Measurements from ENCODE around the gene LEMD2. TPM values are rescaled to one million over a fixed set of nuclear protein-coding genes. Genes with fewer than 3 reads are reported as not detected.

LEMD2 gene
- polyA plus RNA-seq, 1 donor (not counting 4 experiments of a cell fraction or from before 2014, with no cell fraction given) = 48.6 TPM

DNA sequence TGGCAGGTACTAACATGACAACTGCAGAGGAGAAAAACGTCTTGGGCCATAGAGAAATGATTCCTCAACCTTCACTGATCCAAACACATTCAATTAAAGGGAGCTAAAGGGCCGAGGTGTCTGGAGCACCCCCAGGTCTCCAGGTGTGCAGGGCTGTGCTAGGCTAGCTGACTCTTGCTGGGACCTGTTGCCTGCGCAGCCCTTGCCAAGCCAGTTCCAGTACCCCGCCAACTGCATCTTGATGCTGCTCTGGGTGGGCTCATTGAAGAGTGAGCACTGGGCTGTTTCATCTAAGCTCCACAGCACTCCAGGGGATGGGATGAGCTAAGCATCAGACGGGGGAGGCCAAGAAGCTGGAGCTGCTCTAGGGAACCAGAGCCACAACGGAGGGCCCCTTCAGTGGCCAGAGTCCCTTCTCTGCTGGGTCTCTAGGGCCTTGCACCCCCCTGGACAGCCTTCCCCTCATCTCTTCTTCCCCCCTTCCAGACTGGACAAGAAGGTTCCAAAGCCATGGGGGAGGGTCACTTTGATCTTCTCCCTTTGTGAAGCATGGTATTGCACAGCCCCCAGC, 15.9 kb downstream of the LEMD2 start:
- H3K79me2 ChIP-seq (ENCODE audit: control insufficient read depth, insufficient read depth, low read length) = no peaks in the 10 kb centered on the region
- dilution Hi-C loops (cut with MboI; ENCODE audit: extremely low pct_ligation_motif_present, low sequenced_read_pairs) = no loop called here
- H2AFZ ChIP-seq (ENCODE audit: control insufficient read depth, low read length) = no peak overlapping the region
- peaks cover 4% of the 10 kb centered on the region for H4K20me1 ChIP-seq (ENCODE audit: control insufficient read depth, extremely low read depth, insufficient read depth, low read length)
- H3K9me3 ChIP-seq (ENCODE audit: control insufficient read depth, low read depth, low read length) = no peaks in the 10 kb centered on the region
- TF ChIP-seq EZH2 (IDR thresholded peaks at IDR 0.05; ENCODE audit: low read length) = no peak
- TF ChIP-seq, protein P1, sequence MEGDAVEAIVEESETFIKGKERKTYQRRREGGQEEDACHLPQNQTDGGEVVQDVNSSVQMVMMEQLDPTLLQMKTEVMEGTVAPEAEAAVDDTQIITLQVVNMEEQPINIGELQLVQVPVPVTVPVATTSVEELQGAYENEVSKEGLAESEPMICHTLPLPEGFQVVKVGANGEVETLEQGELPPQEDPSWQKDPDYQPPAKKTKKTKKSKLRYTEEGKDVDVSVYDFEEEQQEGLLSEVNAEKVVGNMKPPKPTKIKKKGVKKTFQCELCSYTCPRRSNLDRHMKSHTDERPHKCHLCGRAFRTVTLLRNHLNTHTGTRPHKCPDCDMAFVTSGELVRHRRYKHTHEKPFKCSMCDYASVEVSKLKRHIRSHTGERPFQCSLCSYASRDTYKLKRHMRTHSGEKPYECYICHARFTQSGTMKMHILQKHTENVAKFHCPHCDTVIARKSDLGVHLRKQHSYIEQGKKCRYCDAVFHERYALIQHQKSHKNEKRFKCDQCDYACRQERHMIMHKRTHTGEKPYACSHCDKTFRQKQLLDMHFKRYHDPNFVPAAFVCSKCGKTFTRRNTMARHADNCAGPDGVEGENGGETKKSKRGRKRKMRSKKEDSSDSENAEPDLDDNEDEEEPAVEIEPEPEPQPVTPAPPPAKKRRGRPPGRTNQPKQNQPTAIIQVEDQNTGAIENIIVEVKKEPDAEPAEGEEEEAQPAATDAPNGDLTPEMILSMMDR (optimal IDR thresholded peaks at IDR 0.05 in 1 of 3, IDR thresholded peaks at IDR 0.05 in 1 of 3, conservative IDR thresholded peaks at IDR 0.05 in 1 of 3; ENCODE audit: extremely low read depth in 1 of 3, insufficient read depth in 2 of 3, low read length in 3 of 3) = no peak
- H3K4me3 ChIP-seq (ENCODE audit: control insufficient read depth in 2 of 3, extremely low read depth in 1 of 3, insufficient read depth in 2 of 3, low read depth in 1 of 3, low read length in 3 of 3) = no peak overlapping the region
- DNase-seq (ENCODE audit: low read depth, low spot score) (no peak), FAIRE-seq (no peak)
- H3K4me2 ChIP-seq (ENCODE audit: control insufficient read depth, extremely low read depth, insufficient read depth, low read depth, low read length) = peak overlapping the region; percentile 43
- no peak overlapping the region for H3K27ac ChIP-seq (ENCODE audit: control insufficient read depth, insufficient read depth, low read length)
- peaks cover 32 to 43% of the 10 kb centered on the region in 2 experiments for H3K36me3 ChIP-seq (ENCODE audit: control insufficient read depth in 2 of 2, extremely low read depth in 1 of 2, insufficient read depth in 2 of 2, low read length in 2 of 2)
- peaks cover 5% of the 10 kb centered on the region for H3K9me1 ChIP-seq (ENCODE audit: control insufficient read depth, extremely low read depth, insufficient read depth, low read length)
- H3K27me3 ChIP-seq (ENCODE audit: control insufficient read depth, extremely low read depth, insufficient read depth, low read length) = peaks cover under 1% of the 10 kb centered on the region
- H3K4me1 ChIP-seq (ENCODE audit: control insufficient read depth, extremely low read depth, insufficient read depth, low read length) = peaks cover 30% of the 10 kb centered on the region
- no peak overlapping the region for H3K9ac ChIP-seq (ENCODE audit: control insufficient read depth, extremely low read depth, insufficient read depth, low read length)

DNA sequence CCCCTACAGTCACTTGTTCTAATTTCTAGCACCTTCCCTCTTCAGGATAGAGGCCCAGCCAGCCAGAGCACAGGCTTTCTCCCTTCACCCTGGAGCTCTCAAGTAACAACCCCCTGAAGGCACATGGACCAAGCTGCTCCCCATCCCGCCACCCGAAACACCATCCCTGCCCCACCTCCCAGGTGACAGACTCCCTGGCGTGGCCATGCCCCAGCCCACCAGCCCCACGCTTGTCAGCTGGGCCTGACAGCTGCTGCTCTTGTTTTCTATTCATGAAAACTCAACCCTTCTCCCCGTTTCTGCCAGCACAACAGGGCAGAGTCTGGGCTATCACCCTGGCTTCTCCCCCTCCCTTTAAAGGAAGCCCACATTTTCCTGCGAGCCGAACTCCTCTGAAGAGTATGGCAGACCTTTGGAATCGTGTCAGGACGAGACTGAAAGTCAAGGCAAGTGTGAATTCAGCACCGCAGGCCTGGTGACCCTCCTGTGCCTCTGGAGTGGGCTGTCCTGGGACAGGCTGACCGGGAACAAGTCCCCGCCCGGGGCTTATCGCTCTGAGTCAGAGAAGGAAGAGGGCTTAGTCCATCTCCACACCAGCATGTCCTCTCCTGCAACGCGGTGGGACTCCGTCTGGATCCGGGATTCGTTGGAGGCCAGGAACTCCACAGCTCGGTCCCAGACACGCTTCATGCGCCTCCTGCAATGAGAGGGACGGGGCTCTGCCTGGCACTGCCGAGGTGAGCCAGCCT, 16.7 kb downstream of the LEMD2 start:
- Histone ChIP-seq H3K4me2 (ENCODE audit: control insufficient read depth, extremely low read depth, insufficient read depth, low read depth, low read length) (peak overlapping the region; percentile 43), H3K9ac (ENCODE audit: control insufficient read depth, extremely low read depth, insufficient read depth, low read length) (no peak overlapping the region), H3K9me1 (ENCODE audit: control insufficient read depth, extremely low read depth, insufficient read depth, low read length) (peaks cover 5% of the 10 kb centered on the region), H3K9me3 (ENCODE audit: control insufficient read depth, low read depth, low read length) (no peaks in the 10 kb centered on the region), H4K20me1 (ENCODE audit: control insufficient read depth, extremely low read depth, insufficient read depth, low read length) (peaks cover 4% of the 10 kb centered on the region), H3K27ac (ENCODE audit: control insufficient read depth, insufficient read depth, low read length) (no peak overlapping the region), H3K79me2 (ENCODE audit: control insufficient read depth, insufficient read depth, low read length) (no peaks in the 10 kb centered on the region), H2AFZ (ENCODE audit: control insufficient read depth, low read length) (no peak overlapping the region), H3K27me3 (ENCODE audit: control insufficient read depth, extremely low read depth, insufficient read depth, low read length) (peaks cover 8% of the 10 kb centered on the region), H3K4me3 (ENCODE audit: control insufficient read depth in 2 of 3, extremely low read depth in 1 of 3, insufficient read depth in 2 of 3, low read depth in 1 of 3, low read length in 3 of 3) (no peak overlapping the region), H3K36me3 (ENCODE audit: control insufficient read depth in 2 of 2, extremely low read depth in 1 of 2, insufficient read depth in 2 of 2, low read length in 2 of 2) (peaks cover 27 to 37% of the 10 kb centered on the region in 2 experiments), H3K4me1 (ENCODE audit: control insufficient read depth, extremely low read depth, insufficient read depth, low read length) (peaks cover 30% of the 10 kb centered on the region)
- FAIRE-seq (no peak), DNase-seq (ENCODE audit: low read depth, low spot score) (no peak)
- dilution Hi-C loops (cut with MboI; ENCODE audit: extremely low pct_ligation_motif_present, low sequenced_read_pairs) = no loop called here
- TF ChIP-seq, protein P1 (optimal IDR thresholded peaks at IDR 0.05 in 1 of 3, IDR thresholded peaks at IDR 0.05 in 1 of 3, conservative IDR thresholded peaks at IDR 0.05 in 1 of 3; ENCODE audit: extremely low read depth in 1 of 3, insufficient read depth in 2 of 3, low read length in 3 of 3) = no peak
- no peak for TF ChIP-seq EZH2 (IDR thresholded peaks at IDR 0.05; ENCODE audit: low read length)

Measured in keratinocyte (primary cell).